GM18526 (cell line): ENCODE results near the gene PLA2G4B.

Experiments
- POLR2A ChIP-seq: IDR thresholded peaks from 3 replicates; pipeline ENCODE4 v1.6.1; 2011; ENCODE audit not compliant: insufficient read length; ENCODE audit errors: extremely low read depth

PLA2G4B gene, protein sequence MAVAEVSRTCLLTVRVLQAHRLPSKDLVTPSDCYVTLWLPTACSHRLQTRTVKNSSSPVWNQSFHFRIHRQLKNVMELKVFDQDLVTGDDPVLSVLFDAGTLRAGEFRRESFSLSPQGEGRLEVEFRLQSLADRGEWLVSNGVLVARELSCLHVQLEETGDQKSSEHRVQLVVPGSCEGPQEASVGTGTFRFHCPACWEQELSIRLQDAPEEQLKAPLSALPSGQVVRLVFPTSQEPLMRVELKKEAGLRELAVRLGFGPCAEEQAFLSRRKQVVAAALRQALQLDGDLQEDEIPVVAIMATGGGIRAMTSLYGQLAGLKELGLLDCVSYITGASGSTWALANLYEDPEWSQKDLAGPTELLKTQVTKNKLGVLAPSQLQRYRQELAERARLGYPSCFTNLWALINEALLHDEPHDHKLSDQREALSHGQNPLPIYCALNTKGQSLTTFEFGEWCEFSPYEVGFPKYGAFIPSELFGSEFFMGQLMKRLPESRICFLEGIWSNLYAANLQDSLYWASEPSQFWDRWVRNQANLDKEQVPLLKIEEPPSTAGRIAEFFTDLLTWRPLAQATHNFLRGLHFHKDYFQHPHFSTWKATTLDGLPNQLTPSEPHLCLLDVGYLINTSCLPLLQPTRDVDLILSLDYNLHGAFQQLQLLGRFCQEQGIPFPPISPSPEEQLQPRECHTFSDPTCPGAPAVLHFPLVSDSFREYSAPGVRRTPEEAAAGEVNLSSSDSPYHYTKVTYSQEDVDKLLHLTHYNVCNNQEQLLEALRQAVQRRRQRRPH

GRCh38 chr15:41838400-41838897, at the start of gene PLA2G4B:
Gene PLA2G4B, plus strand, starts transcription at chr15:41838847. Its CDS starts 67 bp downstream, at chr15:41838914.
- no peak for TF ChIP-seq POLR2A

- no peak for TF ChIP-seq POLR2A
Observed at GRCh38 chr15:41789236-41789635, 49.4 kb upstream of the PLA2G4B start.

- TF ChIP-seq POLR2A = no peak
Observed at GRCh38 chr15:41789662-41790061, 49.0 kb upstream of the PLA2G4B start.

GRCh38 chr15:41790169-41790568, 48.5 kb upstream of the PLA2G4B start:
- no peak for TF ChIP-seq POLR2A

- TF ChIP-seq POLR2A = no peak
Observed at GRCh38 chr15:41790756-41791546, 47.7 kb upstream of the PLA2G4B start.

GRCh38 chr15:41791547-41791937, 47.1 kb upstream of the PLA2G4B start:
- no peak for TF ChIP-seq POLR2A

DNA sequence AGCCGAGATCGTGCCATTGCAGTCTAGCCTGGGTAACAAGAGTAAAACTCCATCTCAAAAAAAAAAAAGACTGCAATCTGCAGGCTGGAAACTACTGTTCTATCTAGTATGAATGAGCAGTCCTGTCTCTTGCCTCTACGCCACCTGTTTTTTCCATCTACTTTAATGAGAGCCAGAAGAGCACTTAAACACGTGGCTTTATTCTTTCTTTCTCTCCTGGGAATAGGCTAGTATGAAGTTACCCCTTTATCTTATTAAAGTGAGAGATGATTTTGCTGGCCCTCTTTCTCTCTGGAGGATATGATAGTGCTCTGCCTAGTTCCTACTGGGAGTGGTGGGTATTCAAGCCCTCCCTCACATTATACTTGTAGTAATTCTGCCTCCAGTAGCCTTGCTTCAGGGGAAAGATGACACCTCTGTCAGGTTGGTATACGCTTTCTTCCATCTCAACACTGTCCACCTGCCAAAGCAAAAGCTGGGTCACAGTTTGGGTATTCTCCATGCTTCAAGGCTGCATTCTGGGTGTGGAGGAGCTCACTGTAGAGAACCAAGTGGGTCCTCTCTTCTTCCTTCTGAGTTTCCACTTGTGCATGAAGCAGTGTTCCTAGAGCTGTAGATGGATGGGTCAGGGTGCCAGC, 46.5 kb upstream of the PLA2G4B start:
- TF ChIP-seq POLR2A = no peak

- TF ChIP-seq POLR2A = no peak
Observed at GRCh38 chr15:41794081-41794480, 44.6 kb upstream of the PLA2G4B start.

GRCh38 chr15:41795996-41796856, 42.4 kb upstream of the PLA2G4B start:
- TF ChIP-seq POLR2A = no peak

DNA sequence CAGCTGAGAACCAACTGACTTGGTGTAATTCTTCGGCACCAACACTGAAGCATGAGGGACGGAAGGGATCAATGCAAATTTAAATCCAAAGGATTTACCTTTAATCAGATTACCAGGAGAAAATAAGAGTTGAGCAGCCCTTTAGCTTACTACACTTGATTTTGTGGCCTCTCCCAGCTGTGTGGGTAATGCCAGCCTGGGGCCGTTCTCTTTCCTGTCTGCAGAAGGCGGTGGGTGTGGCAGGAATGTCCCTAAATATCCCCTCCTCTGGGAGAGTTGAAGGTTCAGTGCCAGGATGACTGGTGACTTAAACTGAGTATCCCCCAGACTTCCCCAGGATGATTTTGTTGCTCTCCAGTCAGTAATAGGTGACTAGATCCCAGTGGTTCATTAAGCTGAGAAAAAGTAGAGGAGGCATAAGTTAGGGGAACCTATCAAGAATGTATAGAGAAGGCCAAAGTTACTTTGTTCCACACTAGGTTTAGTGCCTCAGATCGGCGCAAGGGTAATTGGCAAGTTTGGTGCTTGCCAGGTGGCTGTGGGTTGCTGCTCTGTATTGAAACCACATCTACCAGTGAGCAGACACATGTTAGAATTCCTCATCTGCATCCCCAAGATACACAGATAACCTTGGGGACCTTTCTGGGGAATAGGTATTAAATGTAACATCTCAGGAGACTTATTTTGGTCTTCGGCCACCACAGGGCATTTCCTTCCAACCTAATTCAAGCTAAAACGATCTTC, 41.3 kb upstream of the PLA2G4B start:
- no peak for TF ChIP-seq POLR2A

GRCh38 chr15:41798607-41799487, 39.8 kb upstream of the PLA2G4B start:
- no peak for TF ChIP-seq POLR2A

DNA sequence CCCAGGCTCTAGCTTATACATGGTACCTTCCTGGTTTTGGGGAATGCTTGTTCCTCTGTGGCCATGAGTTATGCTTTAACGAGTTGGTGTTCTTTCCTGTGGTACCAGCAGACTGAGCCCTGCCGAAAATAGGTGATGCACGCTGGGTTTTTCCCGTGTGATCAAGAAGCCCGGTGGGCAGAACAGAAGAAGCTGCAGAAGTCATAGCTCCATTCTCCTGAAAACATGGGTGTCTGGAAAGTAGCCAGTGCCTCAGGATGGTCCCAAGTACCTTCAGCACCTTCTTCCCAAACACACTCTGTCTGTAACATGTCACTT, 39.2 kb upstream of the PLA2G4B start:
- no peak for TF ChIP-seq POLR2A

DNA sequence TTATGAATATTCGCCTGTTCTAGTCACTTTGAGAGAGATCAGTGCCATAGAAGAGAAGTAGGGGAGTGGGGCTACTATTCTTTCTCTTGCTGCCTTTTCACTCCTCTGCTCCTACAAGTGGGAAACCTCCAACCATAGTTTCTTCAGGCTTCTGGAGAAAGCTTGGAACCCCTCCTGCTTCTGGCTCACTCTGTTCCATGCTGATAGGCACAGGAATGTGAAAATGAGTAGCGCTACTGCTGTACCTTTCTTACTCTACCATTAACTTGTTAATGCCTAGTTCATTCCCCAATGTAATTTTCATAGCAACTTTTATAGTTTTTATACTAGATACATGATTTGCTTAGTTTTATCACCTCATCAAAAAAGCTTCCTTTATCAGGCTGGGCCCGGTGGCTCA, 37.5 kb upstream of the PLA2G4B start:
- TF ChIP-seq POLR2A = no peak
